NT2/D1 (cell line): ENCODE results near the gene ACBD4.

Experiments used
- SUZ12 ChIP-seq: IDR thresholded peaks from 2 replicates; pipeline ENCODE4 v1.6.1; 2011; ENCODE audit not compliant: insufficient read length, insufficient read depth; ENCODE audit errors: extremely low read depth
- ZNF274 ChIP-seq: IDR thresholded peaks from 2 replicates; pipeline ENCODE4 v1.6.1; 2011; ENCODE audit warnings: mild to moderate bottlenecking, low read depth, low read length

- TF ChIP-seq SUZ12 (no peak), ZNF274 (no peak)
Measured at GRCh38 chr17:45111850-45112249, 23.6 kb upstream of the ACBD4 start.
